A549 treated with AZD9567 at 1 μM for 4 hours (cell line): ENCODE results near the gene ABHD5. TPM values are rescaled to one million over a fixed set of nuclear protein-coding genes. Genes with fewer than 3 reads are reported as not detected.

Experiments
- total RNA-seq: library from RNA; stranded (reverse); fragments of 200-300 nt; extraction: Qiagen RNA extraction; gene quantifications from 5 replicates; pipeline ENCODE4 v1.2.3, GENCODE V29; 2022; ENCODE audit not compliant: insufficient read depth

ABHD5 gene
- 17.5 to 29.8 TPM (median 18.5 TPM) in 5 replicates for total RNA-seq

DNA sequence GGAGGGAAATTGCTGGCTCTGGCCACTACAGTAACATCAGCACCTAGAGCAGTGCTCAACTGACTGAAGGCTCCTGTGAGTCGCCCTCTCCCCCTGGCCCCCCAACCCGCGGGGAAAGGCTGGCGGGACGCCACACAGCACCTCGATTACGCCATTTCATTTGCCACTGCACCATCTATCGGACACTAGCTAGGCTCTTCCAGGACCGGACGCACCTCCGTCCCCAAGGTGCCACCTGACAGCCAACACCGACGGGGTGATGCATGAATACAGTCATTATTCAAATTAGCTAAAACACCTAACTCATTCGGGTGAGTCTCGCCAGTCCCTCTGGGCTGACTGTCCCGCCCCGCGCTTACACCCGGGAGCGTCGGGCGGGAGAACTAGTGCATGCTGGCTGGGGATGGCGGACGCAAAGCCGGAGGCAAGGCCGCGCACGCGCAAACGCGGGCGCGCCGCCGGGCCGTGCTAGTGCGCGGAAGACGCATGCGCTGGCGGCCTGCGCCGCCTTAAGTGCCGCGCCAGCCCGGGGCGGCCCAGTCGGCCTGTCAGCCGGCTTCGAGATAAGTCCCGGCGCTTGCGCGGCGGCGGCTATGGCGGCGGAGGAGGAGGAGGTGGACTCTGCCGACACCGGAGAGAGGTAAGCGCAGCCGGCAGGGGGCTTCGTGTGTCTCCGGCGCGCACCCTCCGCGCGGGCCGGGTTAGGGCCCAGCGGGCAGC, at the start of gene ABHD5:
Gene ABHD5 (plus strand): TSS at position 539 of the 720 bp plus-strand sequence. CDS start 55 bp downstream, at position 594.

Other genes with a start within 250 kb of the ABHD5 start
- gene ANO10, start 68.9 kb upstream of the ABHD5 start, total RNA-seq: 18.8 to 30.2 TPM (median 19.8 TPM) in 5 replicates